EL (cell line): ENCODE data around the gene LBX1.

Experiments used
- DNase-seq: peaks from one replicate; pipeline ENCODE4 v3.0.0-alpha.2; 2016

The LBX1 gene

GRCh38 chr10:101224910-101225823 is 4.1 kb downstream of the LBX1 start:
- DNase-seq, result no peak

GRCh38 chr10:101224060-101224909 is 5.0 kb downstream of the LBX1 start:
- no peak for DNase-seq

- no peak for DNase-seq
Observed at GRCh38 chr10:101223274-101224059, 5.8 kb downstream of the LBX1 start.

- DNase-seq, result no peak
Observed at GRCh38 chr10:101222683-101223273, 6.5 kb downstream of the LBX1 start.

- DNase-seq, result no peak
Observed at GRCh38 chr10:101221963-101222531, 7.2 kb downstream of the LBX1 start.

- no peak for DNase-seq
Observed at GRCh38 chr10:101221549-101221948, 7.7 kb downstream of the LBX1 start.

- DNase-seq, result no peak
Observed at GRCh38 chr10:101219946-101220451, 9.3 kb downstream of the LBX1 start.

- no peak for DNase-seq
Observed at GRCh38 chr10:101219139-101219945, 9.9 kb downstream of the LBX1 start.

- no peak for DNase-seq
Observed at GRCh38 chr10:101218351-101219138, 10.7 kb downstream of the LBX1 start.

- peak; percentile 51 for DNase-seq
Observed at GRCh38 chr10:101217450-101218281, 11.6 kb downstream of the LBX1 start.

- no peak for DNase-seq
Observed at GRCh38 chr10:101217044-101217425, 12.2 kb downstream of the LBX1 start.

GRCh38 chr10:101216207-101217043 is 12.8 kb downstream of the LBX1 start:
- no peak for DNase-seq

GRCh38 chr10:101215397-101216206 is 13.7 kb downstream of the LBX1 start:
- DNase-seq, result no peak

GRCh38 chr10:101214446-101215396 is 14.5 kb downstream of the LBX1 start:
- peak; percentile 59 for DNase-seq

- no peak for DNase-seq
Observed at GRCh38 chr10:101208543-101208942, 20.7 kb downstream of the LBX1 start.

GRCh38 chr10:101207026-101207425 is 22.2 kb downstream of the LBX1 start:
- no peak for DNase-seq
